HL-60 (cell line): ENCODE measurements around the gene HCRT.
"Not testable (repeated sequence)": the region's sequence is repeated elsewhere in the genome, so short reads cannot be mapped to it uniquely, and the experiment has no call there.

Source experiments
- DNase-seq, 2 experiments: peaks; one replicate each; pipeline ENCODE4 v3.0.0-alpha.2; 2010 to 2020; ENCODE audit warnings: low read depth in 1 of 2, low spot score in 1 of 2
- H3K27ac ChIP-seq: fragments of 250-450 bp; sonication (Bioruptor Pico); replicated peaks from 2 replicates; pipeline ENCODE4 v1.5.1; 2020; ENCODE audit warnings: mild to moderate bottlenecking, moderate library complexity
- H3K27me3 ChIP-seq: fragments of 250-450 bp; sonication (Bioruptor Pico); 2 replicates; pipeline ENCODE4 v1.5.1; 2021; ENCODE audit warnings: mild to moderate bottlenecking, moderate library complexity; ENCODE audit not compliant: insufficient read depth, poor library complexity, severe bottlenecking
- H3K4me3 ChIP-seq: replicated peaks from 2 replicates; pipeline ENCODE4 v1.5.1; 2011; ENCODE audit warnings: mild to moderate bottlenecking, control low read depth, low read length; ENCODE audit not compliant: insufficient read depth
- GABPA ChIP-seq: IDR thresholded peaks from 2 replicates; pipeline ENCODE4 v1.6.1; 2012; ENCODE audit warnings: low read depth
- POLR2AphosphoS5 ChIP-seq: IDR thresholded peaks from 2 replicates; pipeline ENCODE4 v1.6.1; 2012; ENCODE audit warnings: low read depth
- REST ChIP-seq: IDR thresholded peaks from 2 replicates; pipeline ENCODE4 v1.6.1; 2012; ENCODE audit warnings: low read depth; ENCODE audit not compliant: insufficient replicate concordance
- SPI1 ChIP-seq: IDR thresholded peaks from 2 replicates; pipeline ENCODE4 v1.6.1; 2012; ENCODE audit warnings: low read depth, mild to moderate bottlenecking, borderline replicate concordance
- TF ChIP-seq, protein P1 (sequence below): IDR thresholded peaks from one replicate; pipeline ENCODE4 v1.5.1; 2011; ENCODE audit warnings: low read length, control low read depth, inconsistent platforms; ENCODE audit not compliant: insufficient read depth

Gene HCRT

GRCh38 chr17:42224651-42225050 lies 39.4 kb upstream of the HCRT start:
- TF ChIP-seq REST (no peak), GABPA (no peak), POLR2AphosphoS5 (no peak), SPI1 (no peak)
- TF ChIP-seq, protein P1, sequence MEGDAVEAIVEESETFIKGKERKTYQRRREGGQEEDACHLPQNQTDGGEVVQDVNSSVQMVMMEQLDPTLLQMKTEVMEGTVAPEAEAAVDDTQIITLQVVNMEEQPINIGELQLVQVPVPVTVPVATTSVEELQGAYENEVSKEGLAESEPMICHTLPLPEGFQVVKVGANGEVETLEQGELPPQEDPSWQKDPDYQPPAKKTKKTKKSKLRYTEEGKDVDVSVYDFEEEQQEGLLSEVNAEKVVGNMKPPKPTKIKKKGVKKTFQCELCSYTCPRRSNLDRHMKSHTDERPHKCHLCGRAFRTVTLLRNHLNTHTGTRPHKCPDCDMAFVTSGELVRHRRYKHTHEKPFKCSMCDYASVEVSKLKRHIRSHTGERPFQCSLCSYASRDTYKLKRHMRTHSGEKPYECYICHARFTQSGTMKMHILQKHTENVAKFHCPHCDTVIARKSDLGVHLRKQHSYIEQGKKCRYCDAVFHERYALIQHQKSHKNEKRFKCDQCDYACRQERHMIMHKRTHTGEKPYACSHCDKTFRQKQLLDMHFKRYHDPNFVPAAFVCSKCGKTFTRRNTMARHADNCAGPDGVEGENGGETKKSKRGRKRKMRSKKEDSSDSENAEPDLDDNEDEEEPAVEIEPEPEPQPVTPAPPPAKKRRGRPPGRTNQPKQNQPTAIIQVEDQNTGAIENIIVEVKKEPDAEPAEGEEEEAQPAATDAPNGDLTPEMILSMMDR: no peak
- DNase-seq: no peak
- H3K4me3 ChIP-seq: no peak overlapping the region
- no peak overlapping the region for H3K27ac ChIP-seq
- no peaks in the 10 kb centered on the region for H3K27me3 ChIP-seq

DNA sequence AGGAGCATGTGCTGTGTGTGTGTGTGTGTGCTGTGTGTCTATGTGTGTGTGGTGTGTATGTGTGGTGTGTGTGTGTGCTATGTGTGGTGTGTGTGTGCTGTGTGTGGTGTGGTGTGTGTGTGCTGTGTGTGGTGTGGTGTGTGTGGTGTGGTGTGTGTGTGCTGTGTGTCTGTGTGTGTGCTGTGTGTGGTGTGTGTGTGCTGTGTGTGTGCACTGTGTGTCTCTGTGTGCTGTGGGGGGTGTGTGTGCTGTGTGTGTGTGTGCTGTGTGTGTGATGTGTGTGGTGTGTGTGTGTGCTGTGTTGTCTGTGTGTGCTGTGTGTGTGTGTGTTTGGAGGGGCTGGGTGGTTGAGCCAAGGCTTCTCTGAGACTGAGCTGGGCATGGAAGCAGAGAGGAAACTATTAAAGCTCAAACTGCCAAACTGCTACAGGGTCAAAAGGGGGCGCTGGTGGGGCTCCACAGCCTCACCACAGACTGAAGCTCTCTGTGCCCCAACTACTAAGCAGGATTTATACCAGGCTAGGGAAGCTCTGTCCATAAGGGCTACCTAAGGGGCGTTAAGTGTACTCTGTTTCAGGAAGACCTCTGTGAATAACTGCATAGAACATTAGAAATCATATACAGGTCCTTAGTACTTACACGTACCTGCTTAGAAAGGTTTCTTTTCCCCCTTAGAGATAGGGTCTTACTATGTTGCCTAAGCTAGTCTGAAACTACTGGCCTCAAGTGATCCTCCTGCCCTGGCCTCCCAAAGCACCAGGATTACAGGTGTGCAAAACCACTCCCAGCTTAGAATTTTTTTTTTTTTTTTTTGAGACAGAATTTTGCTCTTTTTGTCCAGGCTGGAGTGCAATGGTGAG lies 36.9 kb upstream of the HCRT start:
- no peak for TF ChIP-seq POLR2AphosphoS5
- TF ChIP-seq, protein P1: peak; percentile 71
- peak; percentile 18 to 63 for DNase-seq
- no peak overlapping the region for H3K4me3 ChIP-seq
- no peaks in the 10 kb centered on the region for H3K27me3 ChIP-seq
- no peak overlapping the region for H3K27ac ChIP-seq

DNA sequence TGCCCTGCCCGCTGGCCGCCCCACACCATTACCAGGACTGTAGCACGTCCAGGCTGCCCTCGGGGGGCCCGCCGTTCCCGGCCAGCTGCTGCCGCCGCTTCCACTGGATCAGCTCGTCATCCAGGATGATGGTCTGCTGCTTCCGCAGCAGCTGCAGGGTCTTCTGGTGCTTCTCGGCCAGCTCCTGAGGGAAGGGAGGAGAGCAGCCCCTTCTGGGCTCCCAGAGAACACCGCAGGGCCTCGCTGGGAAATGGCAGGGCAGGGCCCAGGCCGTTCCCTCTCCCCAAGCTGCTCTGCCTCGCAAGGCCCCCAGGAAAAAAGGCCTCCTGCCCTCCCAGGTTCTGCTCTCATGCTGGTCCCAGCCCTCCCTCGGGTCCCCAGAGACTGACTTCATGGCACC lies 34.0 kb upstream of the HCRT start:
- not testable (repeated sequence) for H3K27ac ChIP-seq, DNase-seq, H3K4me3 ChIP-seq, H3K27me3 ChIP-seq

DNA sequence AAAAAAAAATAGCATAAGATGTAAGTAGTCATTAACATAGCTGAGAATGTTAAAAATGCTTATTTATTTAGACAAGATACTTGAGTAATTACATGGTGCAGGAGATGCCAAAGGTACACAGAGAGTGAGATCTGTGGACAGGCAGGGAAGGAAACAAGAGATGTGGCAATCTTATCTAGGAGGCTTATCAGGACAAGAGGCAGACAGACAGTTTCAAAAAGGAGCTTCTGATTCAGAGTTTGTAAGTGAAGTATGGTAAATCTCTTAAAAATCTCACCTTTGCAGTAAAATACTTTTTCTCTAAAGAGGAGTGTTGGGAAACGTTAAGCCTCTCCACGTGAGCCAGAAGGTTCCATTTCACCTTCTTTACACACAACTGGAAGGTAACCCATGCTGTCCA lies 28.9 kb upstream of the HCRT start:
- no peak for DNase-seq

More for the DNA sequence above, 28.9 kb upstream of the HCRT start:
- H3K27ac ChIP-seq: no peak overlapping the region
- TF ChIP-seq SPI1 (no peak), GABPA (no peak), POLR2AphosphoS5 (no peak), REST (no peak)
- TF ChIP-seq, protein P1: no peak
- no peak overlapping the region for H3K4me3 ChIP-seq
- no peaks in the 10 kb centered on the region for H3K27me3 ChIP-seq
